PC-3 (cell line): ENCODE data around the gene PLEKHO2. TPM values are rescaled to one million over a fixed set of nuclear protein-coding genes. Genes with fewer than 3 reads are reported as not detected.

ENCODE experiments used
- ATAC-seq: fragments of 200-7000 bp; cut with Tn5 transposase; 2 replicates; pipeline ENCODE4 v1.9.1; 2020; ENCODE audit warnings: mild to moderate bottlenecking, moderate library complexity
- BruUV-seq: library from RNA; stranded (reverse); fragments of 400-500 nt; replicated peaks from 2 replicates; lab custom pipeline; 2021; lab: Mats Ljungman, UMichigan
- CTCF ChIA-PET: fragments of 300-600 bp; sonication (Branson Sonifier 250); formaldehyde crosslinking; loops from one replicate; lab custom pipeline; 2022; ENCODE audit warnings: antibody characterized with exemption; lab: Charles Lee
- POLR2A ChIA-PET: fragments of 300-600 bp; sonication (Branson Sonifier 250); formaldehyde crosslinking; loops from one replicate; lab custom pipeline; 2022; ENCODE audit warnings: antibody characterized with exemption; ENCODE audit not compliant: unreplicated experiment; lab: Charles Lee
- DNase-seq: peaks from one replicate; pipeline ENCODE4 v3.0.0-alpha.2; 2015
- H2AFZ ChIP-seq: fragments of 300-600 bp; sonication (generic); 2 replicates; pipeline ENCODE4 v1.6.0; 2016; ENCODE audit warnings: antibody characterized with exemption, low read length
- H3F3A ChIP-seq: fragments of 300-600 bp; sonication (generic); one replicate; pipeline ENCODE4 v1.6.0; 2017; ENCODE audit warnings: antibody characterized with exemption, low read length, control low read depth, mild to moderate bottlenecking; ENCODE audit not compliant: unreplicated experiment
- H3K27ac ChIP-seq: fragments of 300-600 bp; sonication (generic); 2 replicates; pipeline ENCODE4 v1.5.1; 2016; ENCODE audit warnings: mild to moderate bottlenecking, low read length
- H3K27me3 ChIP-seq: fragments of 300-600 bp; sonication (generic); 2 replicates; pipeline ENCODE4 v1.6.1; 2016; ENCODE audit warnings: low read length, mixed read lengths
- H3K36me3 ChIP-seq: fragments of 300-600 bp; sonication (generic); 2 replicates; pipeline ENCODE4 v1.6.1; 2016; ENCODE audit warnings: low read depth, mixed run types, low read length, mixed read lengths
- H3K4me1 ChIP-seq: fragments of 300-600 bp; sonication (generic); 2 replicates; pipeline ENCODE4 v1.5.1; 2016; ENCODE audit warnings: low read length; ENCODE audit not compliant: insufficient read depth
- H3K4me2 ChIP-seq: fragments of 300-600 bp; sonication (generic); 2 replicates; pipeline ENCODE4 v1.6.0; 2016; ENCODE audit warnings: low read length
- H3K4me3 ChIP-seq: fragments of 300-600 bp; sonication (generic); 2 replicates; pipeline ENCODE4 v1.5.1; 2016; ENCODE audit warnings: mild to moderate bottlenecking, low read length, mixed read lengths
- H3K79me2 ChIP-seq: fragments of 300-600 bp; sonication (generic); 2 replicates; pipeline ENCODE4 v1.6.1; 2017; ENCODE audit warnings: low read length, mixed read lengths
- H3K9ac ChIP-seq: fragments of 300-600 bp; sonication (generic); 2 replicates; pipeline ENCODE4 v1.6.0; 2016; ENCODE audit warnings: mild to moderate bottlenecking, low read length
- H3K9me2 ChIP-seq: fragments of 300-600 bp; sonication (generic); replicated peaks from 2 replicates; pipeline ENCODE4 v1.6.1; 2016; ENCODE audit warnings: mixed run types, low read length, mixed read lengths
- H3K9me3 ChIP-seq: fragments of 300-600 bp; sonication (generic); 2 replicates; pipeline ENCODE4 v1.6.1; 2016; ENCODE audit warnings: low read length, mixed read lengths
- H4K20me1 ChIP-seq: fragments of 300-600 bp; sonication (generic); 2 replicates; pipeline ENCODE4 v1.6.1; 2016; ENCODE audit warnings: low read length, mixed read lengths
- CTCF ChIP-seq: fragments of 300-600 bp; sonication (generic); conservative IDR thresholded peaks from 2 replicates; pipeline ENCODE4 v1.5.1; 2017; ENCODE audit warnings: antibody characterized with exemption, low read depth, mild to moderate bottlenecking, low read length
- EZH2 ChIP-seq: fragments of 300-600 bp; sonication (generic); IDR thresholded peaks from one replicate; pipeline ENCODE4 v1.6.1; 2017; ENCODE audit warnings: antibody characterized with exemption, mild to moderate bottlenecking, low read length; ENCODE audit not compliant: unreplicated experiment
- EZH2phosphoT487 ChIP-seq: fragments of 300-600 bp; sonication (generic); IDR thresholded peaks from 2 replicates; pipeline ENCODE4 v1.6.1; 2018; ENCODE audit warnings: mild to moderate bottlenecking, antibody characterized with exemption, low read length, borderline replicate concordance
- intact Hi-C: fragments of 100-400 bp; cut with micrococcal nuclease; formaldehyde crosslinking; loops from 2 replicates; pipeline ENCODE4 v1.9.0; 2023
- total RNA-seq: library from RNA; depleted of rRNA; stranded (reverse); fragments of >200 nt; gene quantifications from 2 replicates; pipeline ENCODE4 v1.2.3, GENCODE V29; 2014

Gene PLEKHO2
- total RNA-seq, 1 experiment from 2014 or later: 4.3 TPM

GRCh38 chr15:64883100-64883581 lies 41.4 kb downstream of the PLEKHO2 start:
- Histone ChIP-seq H2AFZ (no peak overlapping the region), H3K9me3 (no peaks in the 10 kb centered on the region), H3K27me3 (no peaks in the 10 kb centered on the region), H3K9me2 (no peaks in the 10 kb centered on the region), H3K4me1 (peaks cover 10% of the 10 kb centered on the region), H3K4me3 (no peak overlapping the region), H3K79me2 (no peaks in the 10 kb centered on the region), H3K4me2 (no peak overlapping the region), H3K36me3 (no peaks in the 10 kb centered on the region), H3K9ac (no peak overlapping the region), H3K27ac (no peak overlapping the region), H3F3A (no peaks in the 10 kb centered on the region), H4K20me1 (no peaks in the 10 kb centered on the region)
- intact Hi-C loops: no loop called here
- DNase-seq (no peak), ATAC-seq (no peak)
- no peak for TF ChIP-seq EZH2phosphoT487
- TF ChIP-seq EZH2: no peak
- TF ChIP-seq CTCF: no peak
- ChIA-PET POLR2A (interaction anchor here (0.6 kb wide), 1 partner anchor 9 kb away, joined by 5 read pairs; no protein-coding TSS in a partner anchor), CTCF (no interaction called here)
- BruUV-seq: no TSS peak

- intact Hi-C loops: no loop called here
- ChIA-PET CTCF (no interaction called here), POLR2A (interaction anchor here (0.6 kb wide), 1 partner anchor 8 kb away, joined by 5 read pairs; no protein-coding TSS in a partner anchor)
- Histone ChIP-seq H3K4me1 (peaks cover 10% of the 10 kb centered on the region), H3K36me3 (no peaks in the 10 kb centered on the region), H3K4me2 (no peak overlapping the region), H2AFZ (no peak overlapping the region), H3K9ac (no peak overlapping the region), H4K20me1 (no peaks in the 10 kb centered on the region), H3K79me2 (no peaks in the 10 kb centered on the region), H3K27me3 (no peaks in the 10 kb centered on the region), H3F3A (no peaks in the 10 kb centered on the region), H3K9me3 (no peaks in the 10 kb centered on the region), H3K9me2 (no peaks in the 10 kb centered on the region), H3K27ac (no peak overlapping the region), H3K4me3 (no peak overlapping the region)
- BruUV-seq: no TSS peak
- TF ChIP-seq EZH2: no peak
- DNase-seq (peak; percentile 56), ATAC-seq (peak; percentile 87)
Observed at GRCh38 chr15:64883997-64884511, 42.3 kb downstream of the PLEKHO2 start.

- no TSS peak for BruUV-seq
- no peak for TF ChIP-seq EZH2
- no peak overlapping the region for H3K4me2 ChIP-seq
- no peaks in the 10 kb centered on the region for H3K79me2 ChIP-seq
- no peak overlapping the region for H3K9ac ChIP-seq
- no peaks in the 10 kb centered on the region for H3F3A ChIP-seq
- no peak for ATAC-seq
- H3K9me3 ChIP-seq: no peaks in the 10 kb centered on the region
- no peak overlapping the region for H3K4me3 ChIP-seq
- intact Hi-C loops: no loop called here
- no peaks in the 10 kb centered on the region for H3K9me2 ChIP-seq
- H3K36me3 ChIP-seq: no peaks in the 10 kb centered on the region
- DNase-seq: no peak
- CTCF ChIA-PET: no interaction called here
- H2AFZ ChIP-seq: no peak overlapping the region
- H3K27me3 ChIP-seq: no peaks in the 10 kb centered on the region
- no peak overlapping the region for H3K27ac ChIP-seq
- H4K20me1 ChIP-seq: no peaks in the 10 kb centered on the region
- POLR2A ChIA-PET: no interaction called here
- H3K4me1 ChIP-seq: peaks cover 10% of the 10 kb centered on the region
Observed at GRCh38 chr15:64884679-64885078, 43.0 kb downstream of the PLEKHO2 start.

- Histone ChIP-seq H3K9me2 (no peaks in the 10 kb centered on the region), H3K79me2 (no peaks in the 10 kb centered on the region), H3K9ac (no peak overlapping the region), H4K20me1 (no peaks in the 10 kb centered on the region), H3K27ac (no peak overlapping the region), H3K9me3 (no peaks in the 10 kb centered on the region), H3K4me2 (no peak overlapping the region), H3K4me3 (no peak overlapping the region), H2AFZ (no peak overlapping the region), H3K4me1 (peaks cover 10% of the 10 kb centered on the region), H3K27me3 (no peaks in the 10 kb centered on the region), H3K36me3 (no peaks in the 10 kb centered on the region), H3F3A (no peaks in the 10 kb centered on the region)
- TF ChIP-seq EZH2 (no peak), EZH2phosphoT487 (no peak), CTCF (no peak)
- ChIA-PET POLR2A (no interaction called here), CTCF (no interaction called here)
- ATAC-seq (no peak), DNase-seq (no peak)
- no TSS peak for BruUV-seq
- intact Hi-C loops: no loop called here
Observed at GRCh38 chr15:64888336-64888735, 46.6 kb downstream of the PLEKHO2 start.
